HepG2 (cell line): Measurements from ENCODE around the gene ATG9A. TPM values are rescaled to one million over a fixed set of nuclear protein-coding genes. Genes with fewer than 3 reads are reported as not detected.
"Not testable (repeated sequence)": the region's sequence is repeated elsewhere in the genome, so short reads cannot be mapped to it uniquely, and the experiment has no call there.

Source experiments
- ATAC-seq: fragments of 200-7000 bp; cut with Tn5 transposase; 3 replicates; pipeline ENCODE4 v1.9.1; 2020; ENCODE audit warnings: mild to moderate bottlenecking, moderate library complexity
- BruUV-seq: library from RNA; stranded (reverse); fragments of 400-500 nt; replicated peaks from 2 replicates; lab custom pipeline; 2021; lab: Mats Ljungman, UMichigan
- CTCF ChIA-PET: fragments of 300-600 bp; formaldehyde crosslinking; extraction: SDS; loops from one replicate; lab custom pipeline; 2021; ENCODE audit warnings: low total read pairs, inconsistent platforms, low intra/inter-chr PET ratio; lab: Yijun Ruan, JAX
- POLR2A ChIA-PET: fragments of 350-600 bp; sonication (Branson Sonifier 250); formaldehyde crosslinking; loops from one replicate; lab custom pipeline; 2020; ENCODE audit warnings: antibody characterized with exemption, inconsistent platforms; lab: Yijun Ruan, JAX
- DNase-seq: peaks from one replicate; pipeline ENCODE4 v3.0.0-alpha.2; 2015; ENCODE audit warnings: low spot score
- FAIRE-seq: peaks from 3 replicates; lab custom pipeline; 2011; peaks lifted over from hg19 to GRCh38; lab: Jason Lieb, UNC
- H2AFZ ChIP-seq: one replicate; pipeline ENCODE4 v1.6.1; 2011; ENCODE audit warnings: low read length, inconsistent platforms
- H3K27ac ChIP-seq: fragments of 300-600 bp; 3 replicates; pipeline ENCODE4 v1.8.0; 2011; ENCODE audit warnings: mixed run types, mild to moderate bottlenecking, mixed read lengths, low read length, inconsistent platforms; ENCODE audit not compliant: insufficient read depth; ENCODE audit errors: extremely low read length
- H3K27me3 ChIP-seq, 2 experiments: fragments of 200-600 bp in 1 of 2; 2 replicates in 1 of 2; 3 replicates in 1 of 2; pipeline versions ENCODE4 v1.6.0 to v1.8.0; 2011; ENCODE audit warnings: low read length in 2 of 2, mild to moderate bottlenecking in 2 of 2, moderate library complexity in 2 of 2, inconsistent platforms in 1 of 2; ENCODE audit not compliant: insufficient read depth in 2 of 2, control insufficient read depth in 1 of 2
- H3K36me3 ChIP-seq, 2 experiments: fragments of 200-600 bp in 1 of 2; replicated peaks in 1 of 2; 2 replicates in 1 of 2; 3 replicates in 1 of 2; pipeline versions ENCODE4 v1.5.1 to v1.8.0; 2011; ENCODE audit warnings: low read length in 2 of 2, inconsistent platforms in 1 of 2; ENCODE audit not compliant: insufficient read depth in 2 of 2, control insufficient read depth in 1 of 2
- H3K4me1 ChIP-seq: 2 replicates; pipeline ENCODE4 v1.5.1; 2012; ENCODE audit warnings: low read length, inconsistent platforms; ENCODE audit not compliant: insufficient read depth
- H3K4me2 ChIP-seq: 2 replicates; pipeline ENCODE4 v1.6.0; 2011; ENCODE audit warnings: low read depth, low read length, inconsistent platforms
- H3K4me3 ChIP-seq, 3 experiments: fragments of 200-600 bp in 1 of 3; sonication (generic), shearing (Covaris generic) in 1 of 3; replicated peaks in 1 of 3; 2 replicates each; pipeline ENCODE4 v1.5.1; 2011 to 2016; ENCODE audit warnings: low read length in 3 of 3, inconsistent platforms in 2 of 3, low read depth in 2 of 3, mild to moderate bottlenecking in 2 of 3, control low read depth in 1 of 3, mixed read lengths in 1 of 3; ENCODE audit not compliant: insufficient read depth in 1 of 3
- H3K79me2 ChIP-seq: one replicate; pipeline ENCODE4 v1.6.1; 2011; ENCODE audit warnings: low read length, inconsistent platforms; ENCODE audit not compliant: insufficient read depth
- H3K9ac ChIP-seq: 2 replicates; pipeline ENCODE4 v1.6.0; 2011; ENCODE audit warnings: mild to moderate bottlenecking, low read depth, low read length, inconsistent platforms; ENCODE audit not compliant: insufficient read depth
- H3K9me3 ChIP-seq: 2 replicates; pipeline ENCODE4 v1.5.1; 2012; ENCODE audit warnings: mild to moderate bottlenecking, low read length
- H4K20me1 ChIP-seq: 2 replicates; pipeline ENCODE4 v1.6.0; 2011; ENCODE audit warnings: inconsistent platforms, mild to moderate bottlenecking, low read length, moderate library complexity; ENCODE audit not compliant: insufficient read depth
- BORCS8-MEF2B ChIP-seq: sonication (generic); formaldehyde crosslinking; IDR thresholded peaks from 2 replicates; pipeline ENCODE4 v1.8.0; 2022; ENCODE audit warnings: mild to moderate bottlenecking, missing genetic modification reagents
- FOXA3 ChIP-seq: IDR thresholded peaks from 2 replicates; pipeline ENCODE4 v1.6.1; 2016; ENCODE audit warnings: missing genetic modification reagents, missing compliant biosample characterization
- HOXA3 ChIP-seq: sonication (generic); formaldehyde crosslinking; IDR thresholded peaks from 2 replicates; pipeline ENCODE4 v1.5.0; 2020; ENCODE audit warnings: missing genetic modification reagents
- MED1 ChIP-seq: sonication (generic); formaldehyde crosslinking; IDR thresholded peaks from 2 replicates; pipeline ENCODE4 v1.4.0; 2020; ENCODE audit warnings: missing genetic modification reagents
- NFIC ChIP-seq: IDR thresholded peaks from 2 replicates; pipeline ENCODE4 v1.6.1; 2012; ENCODE audit warnings: mild to moderate bottlenecking, low read length, inconsistent platforms
- NFYB ChIP-seq: sonication (generic); formaldehyde crosslinking; IDR thresholded peaks from 2 replicates; pipeline ENCODE4 v1.4.0; 2020; ENCODE audit warnings: missing genetic modification reagents
- RAD21 ChIP-seq: fragments of 450-650 bp; formaldehyde crosslinking; IDR thresholded peaks from 2 replicates; pipeline ENCODE4 v1.5.0; 2020; ENCODE audit warnings: mild to moderate bottlenecking
- SOX5 ChIP-seq: IDR thresholded peaks from 2 replicates; pipeline ENCODE4 v1.6.1; 2016; ENCODE audit warnings: borderline replicate concordance
- SOX6 ChIP-seq, 2 experiments: fragments of 450-650 bp in 1 of 2; sonication (generic) in 1 of 2; formaldehyde crosslinking in 1 of 2; IDR thresholded peaks; 2 replicates each; pipeline versions ENCODE4 v1.4.0 to v1.6.1; 2017 to 2020; ENCODE audit warnings: antibody characterized with exemption in 1 of 2, mild to moderate bottlenecking in 1 of 2, missing genetic modification reagents in 1 of 2
- ZMYM4 ChIP-seq: sonication (generic); formaldehyde crosslinking; IDR thresholded peaks from 2 replicates; pipeline ENCODE4 v1.8.1; 2023; ENCODE audit warnings: mild to moderate bottlenecking, missing genetic modification reagents
- ZNF350 ChIP-seq: sonication (generic); formaldehyde crosslinking; IDR thresholded peaks from 2 replicates; pipeline ENCODE4 v1.4.0; 2020; ENCODE audit warnings: mild to moderate bottlenecking, low read depth, missing genetic modification reagents, borderline replicate concordance
- WGBS: methylation state at CpG from one replicate; pipeline ENCODE4 v1.1.6; 2017; ENCODE audit warnings: low lambda C conversion rate; 5-methylcytosine and 5-hydroxymethylcytosine counted together
- in situ Hi-C: cut with HindIII; loops from 2 replicates; pipeline ENCODE4 v1.10.0; 2017; ENCODE audit warnings: low pct_unique_long_range_greater_than_20kb; ENCODE audit not compliant: extremely low pct_ligation_motif_present
- intact Hi-C: fragments of 100-400 bp; cut with micrococcal nuclease; formaldehyde crosslinking; loops from one replicate; pipeline ENCODE4 v1.10.0; 2022; ENCODE audit not compliant: unreplicated experiment
- polyA plus RNA-seq, 8 experiments: library from polyadenylated mRNA; depleted of rRNA in 3 of 8; stranded (reverse) in 7 of 8; unstranded in 1 of 8; fragments of >200 nt; fragmentation: Illumina TruSeq in 4 of 8; extraction: Trizol in 4 of 8; gene quantifications; 2 replicates each; pipeline versions ENCODE4 v1.2.1 to v1.2.3, GENCODE V29; 2011 to 2016; ENCODE audit warnings: low read depth in 4 of 8, missing spikeins in 1 of 8, mixed read lengths in 1 of 8; ENCODE audit not compliant: insufficient read depth in 1 of 8
- total RNA-seq, 5 experiments: library from RNA; depleted of rRNA; stranded (reverse); fragments of >200 nt; fragmentation: Illumina TruSeq; extraction: Trizol; gene quantifications; 2 replicates each; pipeline ENCODE4 v1.2.3, GENCODE V29; 2016; ENCODE audit warnings: low read depth in 1 of 5
- TF ChIP-seq, protein P1 (sequence below): sonication (generic); formaldehyde crosslinking; IDR thresholded peaks from 2 replicates; pipeline ENCODE4 v1.5.1; 2020; ENCODE audit warnings: mild to moderate bottlenecking, missing genetic modification reagents, moderate library complexity
- TF ChIP-seq, protein P2 (sequence below): sonication (generic); formaldehyde crosslinking; IDR thresholded peaks from 2 replicates; pipeline ENCODE4 v1.5.0; 2020; ENCODE audit warnings: mild to moderate bottlenecking, missing genetic modification reagents, moderate library complexity
- TF ChIP-seq, protein P3 (sequence below): IDR thresholded peaks from 2 replicates; pipeline ENCODE4 v1.6.1; 2016; ENCODE audit warnings: low read depth

ATG9A gene
- total and polyA plus RNA-seq, 2 of the 13 experiments (the other 11 are each of a cell fraction or from before 2014, with no cell fraction given) = 35.0 to 131 TPM

DNA sequence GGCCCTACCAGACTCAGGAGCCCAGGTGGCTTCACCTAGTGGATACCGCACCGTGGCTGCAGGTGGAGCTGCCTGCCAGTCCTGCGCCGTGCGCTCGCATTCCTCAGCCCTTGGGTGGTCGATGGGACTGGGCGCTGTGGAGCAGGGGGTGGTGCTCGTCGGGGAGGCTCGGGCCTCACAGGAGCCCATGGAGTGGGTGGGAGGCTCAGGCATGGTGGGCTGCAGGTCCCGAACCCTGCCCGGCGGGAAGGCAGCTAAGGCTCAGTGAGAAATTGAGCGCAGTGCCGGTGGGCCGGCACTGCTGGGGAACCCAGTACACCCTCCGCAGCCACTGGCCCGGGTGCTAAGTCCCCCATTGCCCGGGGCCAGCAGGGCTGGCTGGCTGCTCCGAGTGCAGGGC, 28.1 kb downstream of the ATG9A start (continued):
- TF ChIP-seq, protein P1, sequence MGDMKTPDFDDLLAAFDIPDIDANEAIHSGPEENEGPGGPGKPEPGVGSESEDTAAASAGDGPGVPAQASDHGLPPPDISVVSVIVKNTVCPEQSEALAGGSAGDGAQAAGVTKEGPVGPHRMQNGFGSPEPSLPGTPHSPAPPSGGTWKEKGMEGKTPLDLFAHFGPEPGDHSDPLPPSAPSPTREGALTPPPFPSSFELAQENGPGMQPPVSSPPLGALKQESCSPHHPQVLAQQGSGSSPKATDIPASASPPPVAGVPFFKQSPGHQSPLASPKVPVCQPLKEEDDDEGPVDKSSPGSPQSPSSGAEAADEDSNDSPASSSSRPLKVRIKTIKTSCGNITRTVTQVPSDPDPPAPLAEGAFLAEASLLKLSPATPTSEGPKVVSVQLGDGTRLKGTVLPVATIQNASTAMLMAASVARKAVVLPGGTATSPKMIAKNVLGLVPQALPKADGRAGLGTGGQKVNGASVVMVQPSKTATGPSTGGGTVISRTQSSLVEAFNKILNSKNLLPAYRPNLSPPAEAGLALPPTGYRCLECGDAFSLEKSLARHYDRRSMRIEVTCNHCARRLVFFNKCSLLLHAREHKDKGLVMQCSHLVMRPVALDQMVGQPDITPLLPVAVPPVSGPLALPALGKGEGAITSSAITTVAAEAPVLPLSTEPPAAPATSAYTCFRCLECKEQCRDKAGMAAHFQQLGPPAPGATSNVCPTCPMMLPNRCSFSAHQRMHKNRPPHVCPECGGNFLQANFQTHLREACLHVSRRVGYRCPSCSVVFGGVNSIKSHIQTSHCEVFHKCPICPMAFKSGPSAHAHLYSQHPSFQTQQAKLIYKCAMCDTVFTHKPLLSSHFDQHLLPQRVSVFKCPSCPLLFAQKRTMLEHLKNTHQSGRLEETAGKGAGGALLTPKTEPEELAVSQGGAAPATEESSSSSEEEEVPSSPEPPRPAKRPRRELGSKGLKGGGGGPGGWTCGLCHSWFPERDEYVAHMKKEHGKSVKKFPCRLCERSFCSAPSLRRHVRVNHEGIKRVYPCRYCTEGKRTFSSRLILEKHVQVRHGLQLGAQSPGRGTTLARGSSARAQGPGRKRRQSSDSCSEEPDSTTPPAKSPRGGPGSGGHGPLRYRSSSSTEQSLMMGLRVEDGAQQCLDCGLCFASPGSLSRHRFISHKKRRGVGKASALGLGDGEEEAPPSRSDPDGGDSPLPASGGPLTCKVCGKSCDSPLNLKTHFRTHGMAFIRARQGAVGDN (CRISPR knock-in tag) = peak; percentile 39; the same call in 1 of the 2 replicates
- TF ChIP-seq, protein P2, sequence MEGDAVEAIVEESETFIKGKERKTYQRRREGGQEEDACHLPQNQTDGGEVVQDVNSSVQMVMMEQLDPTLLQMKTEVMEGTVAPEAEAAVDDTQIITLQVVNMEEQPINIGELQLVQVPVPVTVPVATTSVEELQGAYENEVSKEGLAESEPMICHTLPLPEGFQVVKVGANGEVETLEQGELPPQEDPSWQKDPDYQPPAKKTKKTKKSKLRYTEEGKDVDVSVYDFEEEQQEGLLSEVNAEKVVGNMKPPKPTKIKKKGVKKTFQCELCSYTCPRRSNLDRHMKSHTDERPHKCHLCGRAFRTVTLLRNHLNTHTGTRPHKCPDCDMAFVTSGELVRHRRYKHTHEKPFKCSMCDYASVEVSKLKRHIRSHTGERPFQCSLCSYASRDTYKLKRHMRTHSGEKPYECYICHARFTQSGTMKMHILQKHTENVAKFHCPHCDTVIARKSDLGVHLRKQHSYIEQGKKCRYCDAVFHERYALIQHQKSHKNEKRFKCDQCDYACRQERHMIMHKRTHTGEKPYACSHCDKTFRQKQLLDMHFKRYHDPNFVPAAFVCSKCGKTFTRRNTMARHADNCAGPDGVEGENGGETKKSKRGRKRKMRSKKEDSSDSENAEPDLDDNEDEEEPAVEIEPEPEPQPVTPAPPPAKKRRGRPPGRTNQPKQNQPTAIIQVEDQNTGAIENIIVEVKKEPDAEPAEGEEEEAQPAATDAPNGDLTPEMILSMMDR (CRISPR knock-in tag) = 0 out of 2 replicates have a peak, but pooled peaks have one; percentile 17
- TF ChIP-seq, all 625 proteins: peak for 6; not testable (repeated sequence) for 619

DNA sequence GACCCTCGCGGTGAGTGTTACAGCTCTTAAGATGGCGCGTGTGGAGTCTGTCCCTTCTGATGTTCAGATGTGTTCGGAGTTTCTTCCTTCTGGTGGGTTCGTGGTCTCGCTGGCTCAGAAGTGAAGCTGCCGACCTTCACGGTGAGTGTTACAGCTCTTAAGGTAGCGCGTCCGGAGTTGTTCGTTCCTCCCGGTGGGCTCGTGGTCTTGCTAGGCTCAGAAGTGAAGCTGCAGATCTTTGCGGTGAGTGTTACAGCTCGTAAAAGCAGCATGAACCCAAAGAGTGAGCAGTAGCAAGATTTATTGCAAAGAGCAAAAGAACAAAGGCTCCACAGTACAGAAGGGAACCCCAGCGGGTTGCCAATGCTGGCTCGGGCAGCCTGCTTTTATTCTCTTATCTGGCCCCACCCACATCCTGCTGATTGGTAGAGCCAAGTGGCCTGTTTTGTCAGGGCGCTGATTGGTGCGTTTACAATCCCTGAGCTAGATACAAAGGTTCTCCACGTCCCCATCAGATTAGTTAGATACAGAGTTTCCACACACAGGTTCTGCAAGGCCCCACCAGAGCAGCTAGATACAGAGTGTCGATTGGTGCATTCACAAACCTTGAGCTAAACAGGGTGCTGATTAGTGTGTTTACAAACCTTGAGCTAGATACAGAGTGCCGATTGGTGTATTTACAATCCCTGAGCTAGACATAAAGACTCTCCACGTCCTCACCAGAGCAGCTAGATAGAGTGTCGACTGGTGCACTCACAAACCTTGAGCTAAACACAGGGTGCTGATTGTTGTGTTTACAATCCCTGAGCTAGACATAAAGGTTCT, 28.7 kb downstream of the ATG9A start:
- WGBS = 78% methylated on average over 23 of the region's 26 CpGs
- H3K4me3 ChIP-seq; in situ Hi-C loops; CTCF ChIA-PET; H3K9ac ChIP-seq; FAIRE-seq; intact Hi-C loops; H3K79me2 ChIP-seq; H3K36me3 ChIP-seq; H3K27me3 ChIP-seq; H2AFZ ChIP-seq; H3K9me3 ChIP-seq; ATAC-seq; H4K20me1 ChIP-seq; TF ChIP-seq SOX6 (IDR thresholded peaks at IDR 0.05): not testable (repeated sequence)
- DNase-seq = peak; percentile 42
- POLR2A ChIA-PET = interaction anchor here (0.8 to 10.9 kb wide), 13 partner anchors 7 to 199 kb away, joined by 3 to 102 read pairs (median 9); partner anchors contain the start of genes ABCB6, CNPPD1, DNAJB2 and GLB1L
- H3K27ac ChIP-seq = peak overlapping the region; percentile 63
- H3K4me1 ChIP-seq = peaks cover 36% of the 10 kb centered on the region
- peak overlapping the region; percentile 22; the same call in 1 of the 2 replicates for H3K4me2 ChIP-seq
- BruUV-seq = TSS peak; percentile 82
- TF ChIP-seq ZMYM4 (CRISPR knock-in tag) (peak; percentile 94), SOX5 (CRISPR knock-in tag) (peak; percentile 33; the same call in 1 of the 2 replicates), NFYB (peak; percentile 84), MED1 (CRISPR knock-in tag) (peak; percentile 78), NFIC (0 out of 2 replicates have a peak, but pooled peaks have one; percentile 49), BORCS8-MEF2B (CRISPR knock-in tag) (peak; percentile 66), FOXA3 (CRISPR knock-in tag) (peak; percentile 52), HOXA3 (CRISPR knock-in tag) (peak; percentile 41), RAD21 (CRISPR knock-in tag) (peak; percentile 42; the same call in 1 of the 2 replicates), SOX6 (CRISPR knock-in tag; IDR thresholded peaks at IDR 0.05) (peak; percentile 38), ZNF350 (CRISPR knock-in tag) (peak; percentile 27; the same call in 1 of the 2 replicates)
- TF ChIP-seq, protein P3, sequence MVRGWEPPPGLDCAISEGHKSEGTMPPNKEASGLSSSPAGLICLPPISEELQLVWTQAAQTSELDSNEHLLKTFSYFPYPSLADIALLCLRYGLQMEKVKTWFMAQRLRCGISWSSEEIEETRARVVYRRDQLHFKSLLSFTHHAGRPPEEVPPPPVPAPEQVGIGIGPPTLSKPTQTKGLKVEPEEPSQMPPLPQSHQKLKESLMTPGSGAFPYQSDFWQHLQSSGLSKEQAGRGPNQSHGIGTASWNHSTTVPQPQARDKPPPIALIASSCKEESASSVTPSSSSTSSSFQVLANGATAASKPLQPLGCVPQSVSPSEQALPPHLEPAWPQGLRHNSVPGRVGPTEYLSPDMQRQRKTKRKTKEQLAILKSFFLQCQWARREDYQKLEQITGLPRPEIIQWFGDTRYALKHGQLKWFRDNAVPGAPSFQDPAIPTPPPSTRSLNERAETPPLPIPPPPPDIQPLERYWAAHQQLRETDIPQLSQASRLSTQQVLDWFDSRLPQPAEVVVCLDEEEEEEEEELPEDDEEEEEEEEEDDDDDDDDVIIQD (CRISPR knock-in tag) = peak; percentile 77; the same call in 1 of the 2 replicates
